HT-29 (cell line): ENCODE results near the gene SLC6A8. TPM values are rescaled to one million over a fixed set of nuclear protein-coding genes. Genes with fewer than 3 reads are reported as not detected.
A peak's percentile ranks its signal among the peaks of the same experiment; 100 is the strongest.
"Not testable (repeated sequence)": the region's sequence is repeated elsewhere in the genome, so short reads cannot be mapped to it uniquely, and the experiment has no call there.

Experiments
- DNase-seq: peaks from one replicate; pipeline ENCODE4 v3.0.0-alpha.2; 2015; ENCODE audit warnings: low spot score
- total RNA-seq: library from RNA; depleted of rRNA; stranded (reverse); fragments of >200 nt; shearing (Covaris generic); gene quantifications from 2 replicates; pipeline ENCODE4 v1.2.3, GENCODE V29; 2014

Gene SLC6A8
- total RNA-seq, 1 experiment from 2014 or later = 127 TPM

DNA sequence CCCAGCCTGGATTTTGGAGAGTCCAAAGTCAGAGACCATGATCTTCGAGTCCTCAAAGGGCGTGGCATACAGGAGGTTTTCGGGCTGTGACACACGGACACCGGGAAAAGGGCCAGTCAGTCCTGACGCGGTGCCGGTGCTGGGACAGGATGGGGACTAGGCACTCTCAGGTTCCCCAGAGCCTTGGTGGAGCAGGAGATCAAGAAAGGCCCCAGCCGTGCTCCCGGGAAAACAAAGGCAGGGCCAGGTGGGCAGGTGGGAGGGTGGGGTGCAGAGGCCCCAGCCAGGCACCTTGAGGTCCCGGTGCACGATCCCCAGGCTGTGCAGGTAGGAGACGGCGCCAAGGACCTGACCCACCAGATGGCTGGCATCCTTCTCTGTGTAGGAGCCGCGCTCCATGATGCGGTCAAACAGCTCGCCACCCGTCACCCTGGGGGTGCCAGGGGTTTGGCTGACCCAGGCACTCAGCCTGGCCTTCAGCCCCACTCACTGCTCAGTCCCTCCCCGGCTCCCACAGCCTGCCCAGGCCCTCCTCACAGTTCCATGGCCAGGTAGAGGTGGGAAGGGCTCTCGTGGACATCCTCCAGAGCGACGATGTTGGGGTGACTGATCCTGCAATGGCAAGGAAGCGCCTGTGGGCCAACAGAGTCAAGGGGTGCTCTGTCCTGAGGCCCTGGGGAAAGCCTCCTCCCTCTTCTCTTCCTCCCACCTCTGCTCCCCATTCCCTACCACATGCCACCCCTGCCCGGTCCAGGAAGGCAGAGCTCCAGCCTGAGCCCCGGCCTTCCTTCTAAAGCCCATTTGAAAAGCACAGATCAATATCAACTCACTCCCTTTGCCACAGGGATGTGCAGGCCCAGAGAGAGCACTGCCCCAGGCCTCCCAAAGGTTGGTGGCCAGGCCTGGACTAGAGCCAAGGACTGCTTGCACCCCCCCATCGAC is 15.9 kb upstream of the SLC6A8 start:
- no peak for DNase-seq

DNA sequence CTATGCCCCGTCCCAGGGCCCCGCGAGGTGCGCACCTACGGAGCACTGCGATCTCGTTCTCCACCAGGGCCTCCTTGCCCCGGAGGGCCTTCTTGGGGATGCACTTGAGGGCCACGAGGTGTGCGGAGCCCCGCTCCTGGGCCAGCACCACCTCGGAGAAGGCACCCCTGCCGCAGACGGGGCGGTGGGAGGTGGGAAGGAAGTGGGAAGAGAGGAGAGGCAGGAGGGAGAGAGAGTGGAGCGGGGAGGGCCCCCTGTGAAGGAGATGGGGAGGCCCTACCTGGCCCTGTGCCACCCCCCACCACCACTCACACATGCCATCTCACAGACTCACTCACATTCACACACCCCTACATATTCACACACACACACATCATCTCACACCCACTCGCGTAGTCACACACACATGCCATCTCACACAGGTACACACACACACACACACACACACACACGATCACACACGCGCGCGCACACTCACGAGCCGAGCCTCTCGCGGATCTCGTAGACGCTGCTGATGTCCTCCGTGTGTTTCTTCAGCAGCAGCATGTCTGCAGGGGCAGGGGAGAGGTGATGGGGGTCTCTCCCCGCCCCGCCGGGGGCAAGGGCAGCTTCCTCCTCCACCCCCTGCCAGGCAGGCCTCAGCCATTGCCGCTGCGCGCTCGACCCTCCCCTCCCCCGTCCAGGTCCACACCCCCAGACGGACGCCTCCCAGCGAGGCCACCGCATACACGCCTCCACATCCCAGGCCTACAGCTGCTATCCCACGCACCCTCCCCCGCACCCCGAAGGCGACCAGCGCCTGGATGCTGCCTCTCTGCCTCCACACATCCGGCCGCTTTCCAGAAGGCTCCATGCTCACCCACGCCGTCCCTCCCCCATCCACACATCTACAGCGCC is 14.9 kb upstream of the SLC6A8 start:
- no peak for DNase-seq

DNA sequence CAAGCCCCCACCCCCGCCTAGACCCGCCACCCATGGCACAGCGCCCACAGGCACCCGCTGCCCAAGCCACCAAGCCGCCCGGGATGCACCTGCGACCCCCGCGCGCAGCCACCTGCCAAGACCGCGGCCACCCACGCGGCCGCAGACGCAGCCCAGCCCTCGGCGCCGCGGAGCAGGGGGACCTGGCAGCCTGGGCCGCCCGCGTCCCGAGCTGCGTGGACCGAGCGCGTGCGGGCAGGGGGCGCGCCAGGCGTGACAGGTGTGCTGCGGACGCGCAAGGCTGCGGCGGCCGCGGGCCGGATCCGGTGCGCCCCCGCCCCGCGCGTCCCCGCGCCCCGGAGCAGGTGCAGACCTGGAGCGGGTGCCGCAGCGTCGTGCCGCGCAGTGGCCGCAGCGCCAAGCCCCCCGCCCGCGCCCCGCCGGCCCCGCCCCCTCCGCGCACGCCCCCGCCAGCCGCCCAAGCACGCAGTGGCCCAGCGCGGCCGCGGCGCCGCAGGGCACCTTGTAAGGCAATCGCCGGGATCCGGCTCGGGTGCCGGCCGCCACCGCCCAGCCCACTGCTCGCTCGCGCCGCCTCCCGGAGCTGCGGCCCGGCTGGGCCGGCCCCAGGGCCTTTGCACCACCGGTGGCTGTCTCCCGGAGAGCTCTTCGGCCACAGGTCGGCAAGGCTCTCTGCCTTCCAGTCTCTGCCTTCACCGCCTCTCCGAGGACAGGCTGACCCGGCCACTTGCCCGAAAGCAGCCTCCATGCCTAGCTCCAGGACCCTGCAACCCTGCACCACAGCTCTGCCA is 14.1 kb upstream of the SLC6A8 start, which contains the start of gene PNCK:
Gene PNCK (minus strand): TSS at position 386 of the 791 bp plus-strand sequence. CDS start 737 bp downstream, outside the sequence.
- DNase-seq = no peak

GRCh38 chrX:153674219-153674851 is 13.4 kb upstream of the SLC6A8 start:
- no peak for DNase-seq

DNA sequence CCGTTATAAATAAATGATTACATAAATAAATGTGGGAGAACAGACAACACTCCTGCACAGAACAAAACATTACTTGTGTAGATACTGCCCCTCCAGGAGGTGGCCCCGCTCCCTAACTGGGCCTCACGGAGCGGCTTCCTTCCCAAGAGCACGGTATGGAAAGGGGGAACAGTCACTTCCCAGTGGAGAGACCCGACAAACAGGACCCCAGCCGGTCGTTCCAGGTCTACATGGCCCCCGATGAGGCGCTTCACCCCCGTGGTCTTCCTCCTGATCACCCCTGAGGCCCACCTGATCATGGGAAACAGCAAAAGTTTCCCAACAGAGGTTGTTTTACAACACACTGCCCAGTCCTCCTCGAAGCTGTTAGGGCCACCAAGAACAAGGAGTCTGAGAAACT is 6.6 kb upstream of the SLC6A8 start:
- DNase-seq = no peak

DNA sequence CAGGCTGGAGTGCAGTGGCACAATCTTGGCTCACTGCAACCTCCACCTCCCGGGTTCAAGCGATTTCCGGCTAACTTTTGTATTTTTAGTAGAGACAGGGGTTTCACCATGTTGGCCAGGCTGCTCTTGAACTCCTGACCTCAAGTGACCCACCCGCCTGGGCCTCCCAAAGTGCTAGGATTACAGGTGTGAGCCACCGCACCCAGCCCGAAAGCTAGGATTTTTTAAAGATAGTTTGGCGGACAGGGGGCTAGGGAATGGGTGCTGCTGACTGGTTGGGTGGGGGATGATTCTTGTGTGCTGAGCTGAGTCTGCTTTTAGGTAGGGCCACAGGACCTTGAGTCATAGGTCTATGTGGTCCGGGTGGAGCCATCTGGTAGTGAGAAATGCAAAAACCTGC is 4.2 kb upstream of the SLC6A8 start:
- DNase-seq = not testable (repeated sequence)

DNA sequence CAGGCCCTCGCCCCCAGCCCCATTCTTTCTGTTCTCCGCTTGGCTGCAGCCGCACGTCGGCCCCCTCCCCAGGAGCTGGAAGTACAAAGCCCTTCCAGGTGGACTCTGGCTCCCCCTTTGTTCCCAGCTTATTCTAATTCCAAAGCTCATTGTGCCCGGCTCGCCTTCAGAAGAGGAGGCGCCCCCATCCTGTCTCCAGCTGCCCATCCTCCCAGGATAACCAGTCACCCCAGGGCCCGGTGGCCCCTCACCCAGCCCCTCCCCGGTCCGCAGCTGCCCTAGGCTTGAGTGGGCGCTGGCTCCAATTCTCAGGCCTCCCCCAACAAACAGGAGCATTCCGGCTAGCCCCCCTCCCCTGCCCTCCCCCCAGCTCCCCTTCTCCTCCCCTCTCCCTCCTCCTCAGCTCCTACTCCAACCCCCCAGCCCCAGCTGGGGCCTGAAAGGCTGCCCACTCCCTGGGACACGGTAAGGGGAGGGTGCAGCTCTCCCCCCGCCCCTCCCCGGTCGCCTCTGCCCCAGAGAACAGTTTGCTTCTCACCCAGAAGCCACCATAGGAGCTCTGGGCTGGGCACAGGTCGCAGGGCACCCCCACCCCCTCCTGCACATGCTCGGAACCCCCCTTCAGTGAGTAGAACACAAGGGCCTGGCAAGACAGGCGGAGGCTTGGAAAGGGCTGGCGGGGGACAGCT is 3.1 kb upstream of the SLC6A8 start:
- DNase-seq = no peak

DNA sequence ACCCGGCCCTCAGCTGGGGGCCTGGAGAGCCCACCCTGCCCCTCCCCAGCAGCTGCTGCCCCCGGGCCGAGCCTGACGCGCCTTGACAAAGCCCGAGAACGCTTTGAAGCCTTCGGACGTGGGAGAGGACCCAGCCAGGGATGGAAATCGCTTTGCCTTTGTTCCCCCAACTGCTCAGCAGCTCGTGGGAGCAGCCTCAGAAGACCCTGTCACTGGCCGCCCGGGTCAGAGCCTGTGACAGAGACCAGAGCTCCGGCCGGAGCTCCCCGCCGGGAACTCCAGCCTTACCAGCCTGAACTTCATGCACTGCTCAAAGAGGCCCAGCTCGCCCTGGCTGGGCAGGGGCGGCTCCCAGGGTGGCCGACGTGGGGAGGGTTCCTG is 2.6 kb upstream of the SLC6A8 start:
- no peak for DNase-seq

- DNase-seq = no peak
Measured at GRCh38 chrX:153685751-153686696, 1.7 kb upstream of the SLC6A8 start.

DNA sequence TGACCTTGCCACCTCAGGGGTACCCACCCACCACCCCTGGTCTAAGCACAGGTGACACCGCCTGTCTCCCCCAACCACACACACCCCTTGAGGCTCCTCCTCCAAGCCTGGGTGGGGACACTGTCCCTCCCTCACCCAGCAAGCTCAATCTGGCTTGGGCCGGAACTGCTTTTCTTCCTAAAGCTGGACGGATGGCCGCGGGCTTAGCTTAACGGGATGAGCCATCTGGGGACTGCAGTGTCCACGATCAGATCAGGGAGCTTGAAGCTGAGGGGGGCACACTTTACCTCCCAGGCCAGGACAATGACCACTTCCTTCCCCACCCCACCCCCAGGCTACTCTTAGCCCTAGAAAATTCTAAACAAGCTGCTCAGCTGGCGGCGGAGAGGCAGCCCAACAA is 1.0 kb upstream of the SLC6A8 start:
- no peak for DNase-seq

DNA sequence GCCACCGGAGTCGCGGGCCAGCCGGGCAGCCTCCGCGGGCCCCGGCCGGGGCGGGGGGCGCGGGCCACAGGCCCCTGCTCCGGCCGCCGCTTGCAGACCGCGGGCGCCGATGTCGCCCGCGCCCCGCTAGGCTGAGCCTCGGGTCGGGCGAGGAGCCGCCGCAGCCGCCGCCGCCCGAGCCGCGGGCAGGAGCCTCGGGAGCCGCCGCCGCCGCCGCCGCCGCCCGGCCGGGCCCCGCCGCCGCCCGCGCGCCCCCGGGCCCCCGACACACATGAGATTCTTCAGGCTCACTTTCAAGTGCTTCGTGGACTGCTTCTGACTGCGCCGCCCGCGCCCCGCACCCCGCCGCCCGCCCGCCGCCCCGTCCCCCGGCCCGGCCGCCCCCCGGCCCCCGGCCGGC is 345 bp downstream of the SLC6A8 start:
- DNase-seq = no peak

DNA sequence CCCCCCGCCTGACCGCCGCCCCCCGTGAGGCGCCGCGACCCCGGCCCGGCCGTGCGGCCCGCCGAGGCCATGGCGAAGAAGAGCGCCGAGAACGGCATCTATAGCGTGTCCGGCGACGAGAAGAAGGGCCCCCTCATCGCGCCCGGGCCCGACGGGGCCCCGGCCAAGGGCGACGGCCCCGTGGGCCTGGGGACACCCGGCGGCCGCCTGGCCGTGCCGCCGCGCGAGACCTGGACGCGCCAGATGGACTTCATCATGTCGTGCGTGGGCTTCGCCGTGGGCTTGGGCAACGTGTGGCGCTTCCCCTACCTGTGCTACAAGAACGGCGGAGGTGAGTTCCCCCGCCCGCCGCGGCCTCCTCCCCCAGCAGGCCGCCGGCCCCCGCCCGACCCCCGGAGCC is 780 bp downstream of the SLC6A8 start:
- DNase-seq = no peak

- peak; percentile 69 for DNase-seq
Measured at GRCh38 chrX:153688911-153689590, 1.3 kb downstream of the SLC6A8 start.

DNA sequence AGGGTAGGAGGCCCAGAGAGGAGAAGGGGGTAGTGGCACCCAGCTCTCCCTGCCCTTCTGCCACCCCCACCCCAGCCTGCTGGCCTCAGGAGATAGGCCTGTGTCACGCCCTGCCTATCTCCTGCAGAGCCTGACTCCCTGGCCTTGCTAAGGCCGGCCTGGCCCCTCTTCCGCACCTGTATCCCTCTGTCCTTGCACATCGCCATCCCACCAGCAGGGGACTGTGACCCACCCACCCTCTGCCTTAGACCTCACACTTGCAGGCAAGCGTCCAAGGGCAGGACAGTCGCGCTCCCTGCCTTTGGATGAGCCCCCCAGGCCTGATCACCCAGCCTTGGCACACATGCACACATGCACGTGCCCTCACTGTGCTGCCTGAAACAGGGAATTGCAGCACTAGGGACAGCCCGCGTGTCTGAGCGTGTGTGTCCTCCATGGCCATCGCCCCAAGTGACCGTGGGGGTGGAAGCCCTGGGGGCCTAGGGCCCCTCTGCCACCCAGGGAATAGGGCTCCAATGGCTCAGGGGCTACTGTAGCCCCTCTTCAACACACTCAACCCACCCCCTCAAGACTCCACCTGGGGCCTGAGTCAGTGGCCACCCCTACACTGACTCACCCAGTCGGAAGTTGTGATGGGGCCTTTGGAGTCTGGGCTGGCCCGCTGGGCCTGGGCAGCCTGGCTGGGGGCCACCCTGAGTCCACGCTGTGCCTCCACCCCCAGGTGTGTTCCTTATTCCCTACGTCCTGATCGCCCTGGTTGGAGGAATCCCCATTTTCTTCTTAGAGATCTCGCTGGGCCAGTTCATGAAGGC is 2.1 kb downstream of the SLC6A8 start:
- peak; percentile 62 for DNase-seq

- DNase-seq = no peak
Measured at GRCh38 chrX:153690466-153690865, 2.7 kb downstream of the SLC6A8 start.

DNA sequence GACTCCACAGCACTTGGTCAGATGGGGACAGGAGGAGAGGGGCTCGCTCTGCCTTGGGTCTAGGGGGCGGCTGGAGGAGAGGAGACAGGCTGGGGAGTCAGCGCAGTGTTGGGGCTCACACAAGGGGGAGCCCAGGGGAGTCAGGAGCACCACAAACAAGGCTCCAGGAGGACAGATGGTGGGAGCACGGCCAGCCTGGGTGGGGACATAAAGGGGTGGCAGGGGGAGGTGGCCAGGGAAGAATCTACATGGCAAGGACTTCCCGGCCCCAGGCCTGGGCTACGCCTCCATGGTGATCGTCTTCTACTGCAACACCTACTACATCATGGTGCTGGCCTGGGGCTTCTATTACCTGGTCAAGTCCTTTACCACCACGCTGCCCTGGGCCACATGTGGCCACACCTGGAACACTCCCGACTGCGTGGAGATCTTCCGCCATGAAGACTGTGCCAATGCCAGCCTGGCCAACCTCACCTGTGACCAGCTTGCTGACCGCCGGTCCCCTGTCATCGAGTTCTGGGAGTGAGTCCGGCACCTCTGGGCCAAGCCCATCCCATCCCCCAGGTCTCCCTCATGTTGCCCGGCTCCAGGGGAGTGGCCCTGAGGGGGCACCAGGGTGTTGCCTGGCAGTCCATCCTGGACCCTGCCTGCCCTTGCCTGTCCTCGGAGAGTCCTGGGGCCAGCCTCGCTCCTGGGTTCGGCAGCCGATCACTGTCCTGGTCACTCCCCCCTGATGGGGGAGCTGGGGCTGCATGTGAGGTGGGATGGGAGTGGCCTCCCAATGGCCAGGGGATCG is 3.5 kb downstream of the SLC6A8 start:
- DNase-seq = not testable (repeated sequence)

DNA sequence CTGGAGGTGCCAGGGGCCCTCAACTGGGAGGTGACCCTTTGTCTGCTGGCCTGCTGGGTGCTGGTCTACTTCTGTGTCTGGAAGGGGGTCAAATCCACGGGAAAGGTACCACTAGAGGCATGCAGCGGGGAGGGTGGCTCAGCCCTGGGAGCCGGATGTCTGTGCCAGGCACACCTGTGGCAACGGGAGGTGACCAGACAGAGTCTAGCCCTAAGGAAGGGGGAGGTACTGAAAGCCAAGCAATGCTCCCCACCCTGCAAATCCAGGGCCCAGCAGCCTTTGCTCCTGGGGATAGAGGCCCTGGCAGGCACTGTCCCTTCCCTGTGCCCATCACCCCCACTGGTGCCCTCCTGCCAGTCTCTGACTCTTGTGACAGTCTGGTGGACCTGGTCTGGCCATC is 4.3 kb downstream of the SLC6A8 start:
- DNase-seq = no peak
